Skeletal muscle satellite cell (primary cell): ENCODE results near the gene PPP1R3E.

Source experiments
- H3K27me3 ChIP-seq: 2 replicates; pipeline ENCODE4 v1.7.0; 2013; ENCODE audit warnings: low read length; ENCODE audit not compliant: control insufficient read depth, insufficient read depth
- H3K36me3 ChIP-seq: 2 replicates; pipeline ENCODE4 v1.7.0; 2013; ENCODE audit warnings: mild to moderate bottlenecking, control low read depth, low read length; ENCODE audit not compliant: insufficient read depth
- H3K4me1 ChIP-seq: 2 replicates; pipeline ENCODE4 v1.7.0; 2013; ENCODE audit warnings: low read length; ENCODE audit not compliant: control insufficient read depth, insufficient read depth
- H3K4me2 ChIP-seq: 2 replicates; pipeline ENCODE4 v1.7.0; 2013; ENCODE audit warnings: mild to moderate bottlenecking, low read length
- H3K4me3 ChIP-seq: 2 replicates; pipeline ENCODE4 v1.7.0; 2013; ENCODE audit warnings: low read length
- H3K9ac ChIP-seq: 2 replicates; pipeline ENCODE4 v1.7.0; 2013; ENCODE audit warnings: mild to moderate bottlenecking, low read depth, low read length, moderate library complexity
- H3K9me3 ChIP-seq: replicated peaks from 2 replicates; pipeline ENCODE4 v1.7.0; 2013; ENCODE audit warnings: mild to moderate bottlenecking, control low read depth, low read length

PPP1R3E gene

DNA sequence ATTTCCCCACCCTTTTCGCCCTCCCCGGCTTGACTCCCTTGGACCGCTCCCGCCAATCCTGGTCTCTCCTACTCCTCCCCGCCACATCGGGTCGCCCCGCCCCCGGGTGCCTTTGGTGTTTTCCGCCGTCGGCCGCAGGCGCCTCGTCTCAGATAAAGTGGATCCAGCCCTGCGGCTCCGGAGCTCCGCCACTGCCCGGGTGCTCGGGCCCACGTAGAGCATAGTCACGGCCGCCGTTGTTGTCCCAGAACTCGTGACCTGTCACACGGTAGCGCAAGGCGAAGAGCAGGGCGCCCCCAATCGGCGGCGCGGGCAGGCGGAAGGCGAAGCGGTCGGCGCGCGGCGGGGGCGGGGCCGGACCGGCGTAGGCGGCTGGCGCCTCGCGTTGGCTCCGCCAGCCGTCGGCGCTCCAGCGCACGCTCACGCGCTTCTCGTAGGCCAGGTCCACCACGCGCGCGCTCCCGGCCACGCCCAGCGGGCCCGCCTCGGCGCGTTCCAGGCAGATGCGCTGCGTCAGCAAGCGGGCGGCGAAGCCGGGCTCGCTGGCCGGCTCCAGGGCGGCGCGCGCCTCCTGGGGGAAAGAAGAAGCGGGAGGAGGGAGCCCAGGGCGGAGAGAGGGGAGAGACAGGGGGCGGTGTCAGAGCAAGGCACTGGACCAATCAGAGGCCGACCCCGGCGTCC lies 1.2 kb downstream of the PPP1R3E start:
- Histone ChIP-seq H3K36me3 (no peaks in the 10 kb centered on the region), H3K4me1 (peaks cover 34% of the 10 kb centered on the region), H3K4me2 (peak overlapping the region; percentile 97), H3K9ac (peak overlapping the region; percentile 90), H3K9me3 (no peaks in the 10 kb centered on the region), H3K27me3 (no peaks in the 10 kb centered on the region), H3K4me3 (peak overlapping the region; percentile 80)

DNA sequence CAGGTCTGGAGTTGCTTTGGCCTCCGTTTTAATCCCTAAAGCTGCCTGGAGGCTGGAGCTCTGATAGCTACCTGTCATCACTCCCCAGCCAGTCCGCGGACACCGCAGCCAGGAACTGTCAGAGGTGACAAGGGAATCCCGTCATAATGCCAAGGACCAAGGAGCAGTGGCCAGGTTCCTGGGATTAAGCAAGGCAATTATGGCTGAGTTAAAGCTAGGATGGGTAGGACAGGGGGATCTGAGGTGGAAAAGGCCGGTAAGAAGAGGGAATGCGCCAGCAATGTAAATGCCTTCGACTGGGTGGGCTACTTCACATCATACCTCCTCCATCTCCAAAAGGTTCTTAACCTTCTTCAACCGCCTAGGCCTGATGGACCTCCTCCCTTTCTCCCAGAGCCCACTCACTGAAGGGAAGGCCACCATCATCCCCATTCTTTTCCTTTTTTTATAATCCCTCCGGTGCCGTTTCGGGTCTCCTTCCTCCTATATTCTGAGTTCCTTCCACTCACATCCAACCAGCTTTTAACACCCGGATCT lies 1.9 kb downstream of the PPP1R3E start:
- H3K27me3 ChIP-seq: no peaks in the 10 kb centered on the region
- H3K4me1 ChIP-seq: peaks cover 27% of the 10 kb centered on the region
- peak overlapping the region; percentile 87 for H3K9ac ChIP-seq
- H3K36me3 ChIP-seq: no peaks in the 10 kb centered on the region
- peak overlapping the region; percentile 80 for H3K4me3 ChIP-seq
- peak overlapping the region; percentile 97 for H3K4me2 ChIP-seq
- H3K9me3 ChIP-seq: no peaks in the 10 kb centered on the region

DNA sequence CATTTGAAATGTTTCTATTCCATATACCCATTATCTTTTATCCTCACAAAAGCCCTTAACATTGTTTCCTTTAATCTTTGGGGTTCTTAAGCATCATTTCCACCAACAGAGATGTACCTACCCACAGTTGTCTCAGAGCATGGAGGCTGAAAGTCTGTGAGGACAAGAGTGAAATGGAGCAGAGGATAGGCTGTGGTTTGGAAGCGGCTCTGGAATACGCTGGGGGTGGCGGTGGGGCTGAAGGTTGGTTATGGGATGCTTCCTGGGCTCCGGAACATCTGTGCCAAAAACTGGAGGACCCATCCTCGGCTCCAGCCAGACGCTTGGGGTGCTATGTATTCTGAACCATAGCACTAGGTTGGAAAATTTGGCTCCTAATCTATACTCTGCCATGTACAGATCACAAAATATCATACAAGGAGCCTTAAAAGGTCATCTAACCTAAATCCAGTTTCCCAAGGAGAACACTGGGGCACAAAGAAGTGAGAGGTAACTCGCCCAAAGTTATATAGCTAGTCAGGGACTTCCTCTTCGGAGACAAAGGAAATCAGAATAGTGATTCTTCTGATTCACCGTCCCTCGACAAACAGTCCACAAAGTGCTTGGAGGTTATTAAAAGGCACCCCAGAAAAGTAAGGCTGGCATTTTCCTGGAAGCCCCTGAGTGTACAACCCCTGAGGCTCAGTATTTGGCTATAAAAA lies 2.5 kb downstream of the PPP1R3E start:
- no peaks in the 10 kb centered on the region for H3K36me3 ChIP-seq
- no peaks in the 10 kb centered on the region for H3K9me3 ChIP-seq
- H3K9ac ChIP-seq: peak overlapping the region; percentile 87
- H3K4me2 ChIP-seq: peak overlapping the region; percentile 97
- H3K4me3 ChIP-seq: peak overlapping the region; percentile 80
- H3K4me1 ChIP-seq: peaks cover 27% of the 10 kb centered on the region
- no peaks in the 10 kb centered on the region for H3K27me3 ChIP-seq

DNA sequence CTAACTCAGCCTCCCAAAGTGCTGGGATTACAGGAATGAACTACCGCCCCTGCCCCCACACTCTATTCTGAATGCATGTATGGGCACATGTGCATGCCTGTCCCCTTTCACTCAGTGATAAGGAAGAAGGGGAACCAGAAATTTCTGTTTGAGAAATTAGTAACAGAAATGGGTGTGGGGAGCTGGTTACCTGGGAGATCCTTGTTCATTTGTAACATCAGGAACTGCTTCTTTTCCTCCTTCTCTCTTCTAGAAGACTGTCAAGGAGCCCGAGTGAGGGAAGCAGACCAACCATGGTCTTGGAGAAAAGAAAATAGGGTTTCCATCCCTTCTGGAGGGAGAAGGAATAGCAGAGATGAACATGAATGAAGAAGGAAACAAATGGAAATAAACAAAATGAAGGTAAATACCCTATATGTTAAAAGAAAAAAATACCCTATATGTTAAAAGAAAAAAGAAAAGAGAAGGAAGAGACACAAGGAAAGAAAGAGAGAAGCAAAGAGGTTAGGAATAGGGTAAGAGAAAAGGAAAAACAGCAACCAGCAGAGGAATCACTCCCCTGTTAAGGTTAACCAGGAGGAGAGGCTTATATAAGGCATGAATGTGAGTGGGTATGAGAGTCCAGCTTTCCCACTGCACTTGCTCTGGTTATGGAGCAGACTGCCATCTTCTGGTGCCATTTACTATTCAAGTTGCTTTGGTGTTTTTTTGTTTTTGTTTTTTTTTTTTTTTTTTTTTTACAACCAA lies 3.3 kb downstream of the PPP1R3E start:
- Histone ChIP-seq H3K27me3 (peaks cover 2% of the 10 kb centered on the region), H3K4me2 (peak overlapping the region; percentile 33), H3K9ac (peak overlapping the region; percentile 87), H3K4me1 (peaks cover 27% of the 10 kb centered on the region), H3K36me3 (no peaks in the 10 kb centered on the region), H3K4me3 (no peak overlapping the region), H3K9me3 (no peaks in the 10 kb centered on the region)

DNA sequence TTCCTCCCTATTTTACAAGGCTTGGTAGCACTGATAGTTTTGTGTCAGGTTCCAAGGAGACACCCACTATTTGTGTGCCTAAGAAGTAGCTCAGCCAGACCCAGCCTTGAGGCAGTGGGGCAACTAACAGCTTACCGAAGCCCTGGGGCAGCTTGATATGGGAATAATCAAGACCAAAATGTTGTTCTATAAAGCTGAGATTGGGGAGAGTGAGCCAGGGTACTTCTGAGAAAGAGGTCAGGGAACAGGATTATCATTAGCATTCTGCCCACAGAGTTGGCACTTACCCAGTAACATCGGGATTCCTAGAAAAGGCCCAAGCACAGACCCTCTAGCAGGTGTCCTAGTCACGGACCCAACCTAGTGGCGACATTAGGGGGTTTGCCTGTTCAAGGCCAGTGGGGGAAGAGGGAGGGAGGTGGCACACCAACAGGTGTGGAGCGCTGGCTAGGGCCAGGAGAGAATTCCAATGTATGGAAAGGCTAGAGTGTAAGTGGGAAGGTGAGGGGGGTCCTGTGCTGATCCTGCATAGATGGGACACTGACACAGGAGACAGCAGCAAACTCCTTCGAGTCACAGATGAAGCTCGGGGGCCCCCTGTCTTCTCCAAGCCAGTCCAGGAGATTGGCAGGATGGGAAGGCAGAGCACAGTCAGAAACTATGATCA lies 4.9 kb downstream of the PPP1R3E start:
- Histone ChIP-seq H3K27me3 (peaks cover 14% of the 10 kb centered on the region), H3K4me1 (peaks cover 27% of the 10 kb centered on the region), H3K9ac (no peak overlapping the region), H3K4me2 (no peak overlapping the region), H3K4me3 (no peak overlapping the region), H3K36me3 (no peaks in the 10 kb centered on the region), H3K9me3 (no peaks in the 10 kb centered on the region)

DNA sequence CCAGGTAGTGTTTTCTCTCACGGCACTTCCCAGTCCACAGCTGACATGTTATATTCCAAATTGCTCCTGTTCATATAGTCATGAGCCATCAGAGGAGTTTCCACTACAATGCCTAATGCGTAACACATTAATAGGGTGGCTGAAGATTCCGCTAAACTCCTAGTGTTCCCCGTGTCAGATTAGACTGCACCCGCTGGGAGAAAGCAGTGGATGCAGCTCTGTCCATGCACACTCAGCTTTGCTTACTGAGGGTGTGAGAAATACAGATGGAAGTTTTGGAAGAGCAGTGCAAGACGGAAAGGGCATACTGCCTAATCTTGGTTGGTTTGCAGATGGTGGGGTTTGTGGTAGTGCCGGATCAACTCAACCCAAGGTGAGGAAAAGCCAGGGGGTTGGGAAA lies 5.6 kb downstream of the PPP1R3E start:
- no peak overlapping the region for H3K9ac ChIP-seq
- peaks cover 14% of the 10 kb centered on the region for H3K27me3 ChIP-seq
- peaks cover 27% of the 10 kb centered on the region for H3K4me1 ChIP-seq
- no peaks in the 10 kb centered on the region for H3K36me3 ChIP-seq
- H3K9me3 ChIP-seq: no peaks in the 10 kb centered on the region
- H3K4me2 ChIP-seq: no peak overlapping the region
- no peak overlapping the region for H3K4me3 ChIP-seq

DNA sequence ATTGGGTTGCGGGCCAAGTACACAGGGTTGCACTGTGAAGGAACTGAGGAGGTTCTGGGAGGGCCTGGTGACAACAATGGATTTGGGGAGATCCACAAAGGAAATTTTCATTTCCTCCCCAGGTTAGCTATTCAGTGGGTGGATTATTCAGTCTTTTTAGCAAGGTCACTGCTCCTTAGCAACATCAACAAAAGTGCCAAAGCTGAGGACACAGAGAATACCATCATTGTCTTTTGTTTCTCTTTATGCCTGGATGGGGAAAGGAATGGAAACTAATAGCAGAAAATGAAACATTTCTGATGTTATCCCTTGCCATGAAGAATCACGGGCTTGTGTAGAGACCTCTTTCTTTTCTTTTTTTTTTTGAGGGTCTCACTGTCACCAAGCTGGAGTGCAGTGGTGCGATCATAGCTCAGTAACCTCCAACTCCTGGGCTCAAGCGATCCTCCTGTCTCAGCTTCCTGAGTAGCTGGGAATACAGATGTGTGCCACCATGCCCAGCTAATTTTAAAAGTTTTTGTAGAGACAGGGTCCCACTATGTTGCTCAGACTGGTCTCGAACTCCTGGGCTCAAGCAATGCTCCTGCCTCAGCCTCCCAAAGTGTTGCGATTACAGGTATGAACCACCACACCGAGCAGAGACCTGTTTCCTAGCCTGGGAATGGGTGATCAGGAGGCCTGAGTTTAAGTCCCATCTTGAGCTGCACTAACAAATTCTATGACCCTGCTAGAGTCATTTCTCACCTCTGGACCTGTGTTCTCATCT lies 6.5 kb downstream of the PPP1R3E start:
- H3K4me1 ChIP-seq: peaks cover 25% of the 10 kb centered on the region
- H3K36me3 ChIP-seq: no peaks in the 10 kb centered on the region
- H3K9me3 ChIP-seq: no peaks in the 10 kb centered on the region
- no peak overlapping the region for H3K9ac ChIP-seq
- no peak overlapping the region for H3K4me2 ChIP-seq
- H3K27me3 ChIP-seq: peaks cover 17% of the 10 kb centered on the region
- no peak overlapping the region for H3K4me3 ChIP-seq

DNA sequence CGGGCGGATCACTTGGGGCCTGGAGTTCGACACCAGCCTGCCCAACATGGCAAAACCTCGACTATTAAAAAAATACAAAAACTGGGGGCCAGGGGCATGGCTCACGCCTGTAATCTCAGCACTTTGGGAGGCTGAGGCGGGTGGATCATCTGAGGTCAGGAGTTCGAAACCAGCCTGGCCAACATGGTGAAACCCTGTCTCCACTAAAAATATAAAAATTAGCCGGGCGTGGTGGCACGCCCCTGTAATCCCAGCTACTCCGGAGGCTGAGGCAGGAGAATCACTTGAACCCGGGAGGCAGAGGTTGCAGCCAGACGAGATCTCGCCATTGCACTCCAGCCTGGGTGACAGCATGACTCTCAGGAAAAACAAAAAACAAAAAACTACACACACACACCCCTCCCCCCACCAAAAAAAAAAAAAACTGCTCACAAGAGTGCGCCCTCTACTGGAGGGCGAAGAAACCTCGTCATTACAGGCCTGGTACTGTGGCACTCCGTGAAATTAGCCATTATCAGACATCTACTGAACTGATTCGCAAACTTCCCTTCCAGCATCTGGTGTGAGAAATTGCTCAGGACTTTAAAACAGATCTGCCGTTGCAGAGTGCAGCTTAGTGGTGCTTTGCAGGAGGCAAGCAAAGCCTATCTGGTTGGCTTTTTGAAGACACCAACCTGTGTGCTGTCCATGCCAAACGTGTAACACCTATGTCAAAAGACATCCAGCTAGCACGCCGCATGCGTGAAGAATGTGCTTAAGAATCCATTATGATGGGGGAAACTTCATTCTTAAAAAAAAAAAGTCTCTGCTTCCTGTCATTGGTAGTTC lies 7.7 kb downstream of the PPP1R3E start:
- no peak overlapping the region for H3K4me3 ChIP-seq
- no peaks in the 10 kb centered on the region for H3K36me3 ChIP-seq
- no peaks in the 10 kb centered on the region for H3K9me3 ChIP-seq
- H3K9ac ChIP-seq: no peak overlapping the region
- peaks cover 21% of the 10 kb centered on the region for H3K4me1 ChIP-seq
- H3K4me2 ChIP-seq: peak overlapping the region; percentile 15
- peaks cover 17% of the 10 kb centered on the region for H3K27me3 ChIP-seq

DNA sequence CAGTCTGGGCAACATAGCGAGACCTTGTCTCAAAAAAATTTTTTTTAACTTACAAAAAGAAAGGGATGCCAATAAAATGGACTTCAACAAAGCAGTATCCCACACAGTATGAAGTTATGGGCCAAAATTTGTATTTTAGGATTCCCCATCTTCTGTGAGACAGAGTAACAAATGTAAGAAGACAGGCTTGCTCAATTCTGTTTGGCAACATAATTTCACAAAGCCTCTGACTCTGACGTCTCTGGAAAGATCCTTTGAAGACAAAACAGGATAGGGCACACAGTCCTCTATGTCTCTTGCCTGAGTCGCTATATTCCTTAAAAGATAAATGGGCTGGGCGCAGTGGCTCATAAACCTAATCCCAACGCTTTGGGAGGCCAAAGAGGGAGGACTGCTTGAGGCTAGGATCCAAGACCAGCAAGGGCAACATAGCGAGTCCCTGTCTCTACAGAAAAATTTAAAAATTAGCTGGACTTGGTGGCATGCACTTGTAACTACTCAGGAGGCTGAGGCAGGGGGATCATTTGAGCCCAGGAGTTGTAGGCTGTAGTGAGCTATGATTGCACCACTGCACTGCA lies 15.7 kb downstream of the PPP1R3E start:
- Histone ChIP-seq H3K27me3 (peaks cover 7% of the 10 kb centered on the region), H3K36me3 (no peaks in the 10 kb centered on the region), H3K4me2 (peak overlapping the region; percentile 87), H3K4me1 (peaks cover 18% of the 10 kb centered on the region), H3K9ac (peak overlapping the region; percentile 66), H3K4me3 (peak overlapping the region; percentile 92), H3K9me3 (no peaks in the 10 kb centered on the region)
